Subcutaneous abdominal adipose tissue (tissue), 5 donors: Measurements from ENCODE around the gene SPESP1.

ENCODE experiments used
- H3K27ac ChIP-seq: one replicate; pipeline ENCODE4 v1.7.0; 2013; ENCODE audit warnings: low read depth, mild to moderate bottlenecking, inconsistent platforms, low read length, moderate library complexity
- H3K27me3 ChIP-seq, 5 donors: one replicate each; pipeline ENCODE4 v1.7.0; 2013; ENCODE audit warnings: low read length in 5 of 5, inconsistent platforms in 1 of 5; ENCODE audit not compliant: control insufficient read depth in 5 of 5, insufficient read depth in 4 of 5
- H3K36me3 ChIP-seq, 5 donors: one replicate each; pipeline ENCODE4 v1.7.0; 2013; ENCODE audit warnings: low read length in 5 of 5; ENCODE audit not compliant: control insufficient read depth in 5 of 5, insufficient read depth in 5 of 5
- H3K4me1 ChIP-seq, 5 donors: one replicate each; pipeline ENCODE4 v1.7.0; 2013; ENCODE audit warnings: low read length in 5 of 5, mild to moderate bottlenecking in 3 of 5, moderate library complexity in 1 of 5; ENCODE audit not compliant: control insufficient read depth in 5 of 5, insufficient read depth in 5 of 5
- H3K4me3 ChIP-seq, 5 donors: one replicate each; pipeline ENCODE4 v1.7.0; 2013; ENCODE audit warnings: low read length in 5 of 5, low read depth in 1 of 5
- H3K9ac ChIP-seq, 5 donors: one replicate each; pipeline ENCODE4 v1.7.0; 2013; ENCODE audit warnings: low read length in 5 of 5, mild to moderate bottlenecking in 4 of 5, moderate library complexity in 3 of 5
- H3K9me3 ChIP-seq, 5 donors: one replicate each; pipeline ENCODE4 v1.7.0; 2013; ENCODE audit warnings: low read length in 5 of 5; ENCODE audit not compliant: control insufficient read depth in 5 of 5
- donor health status: healthy.
- donor health status: healthy.
- donor health status: healthy.
- donor health status: healthy.
- donor health status: healthy.

The SPESP1 gene

DNA sequence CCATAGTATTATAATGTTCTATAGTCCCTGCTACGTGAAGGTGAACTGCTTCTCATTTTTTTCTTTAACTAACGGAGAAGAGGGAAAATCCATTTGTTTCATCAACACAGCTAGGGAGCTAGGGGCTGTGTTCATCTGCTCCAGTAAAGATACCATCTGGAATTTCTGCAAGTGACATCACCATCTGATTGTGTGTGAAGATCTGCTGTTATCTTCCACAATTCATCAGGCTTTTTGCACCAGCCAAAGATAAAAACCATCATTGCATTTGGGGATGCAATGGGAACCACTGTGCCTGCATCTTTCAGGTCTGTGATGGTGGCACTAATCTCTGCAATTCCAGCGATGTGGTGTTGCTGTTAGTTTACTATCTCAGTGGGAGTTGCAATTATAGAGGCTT, 48.7 kb downstream of the SPESP1 start:
- Histone ChIP-seq H3K4me3 (no peak overlapping the region), H3K9ac (no peak overlapping the region), H3K27ac (no peak overlapping the region), H3K36me3 (no peaks in the 10 kb centered on the region), H3K9me3 (peaks cover 0 to 4% (median 0%) of the 10 kb centered on the region in 5 donors), H3K4me1 (no peaks in the 10 kb centered on the region), H3K27me3 (no peaks in the 10 kb centered on the region)

DNA sequence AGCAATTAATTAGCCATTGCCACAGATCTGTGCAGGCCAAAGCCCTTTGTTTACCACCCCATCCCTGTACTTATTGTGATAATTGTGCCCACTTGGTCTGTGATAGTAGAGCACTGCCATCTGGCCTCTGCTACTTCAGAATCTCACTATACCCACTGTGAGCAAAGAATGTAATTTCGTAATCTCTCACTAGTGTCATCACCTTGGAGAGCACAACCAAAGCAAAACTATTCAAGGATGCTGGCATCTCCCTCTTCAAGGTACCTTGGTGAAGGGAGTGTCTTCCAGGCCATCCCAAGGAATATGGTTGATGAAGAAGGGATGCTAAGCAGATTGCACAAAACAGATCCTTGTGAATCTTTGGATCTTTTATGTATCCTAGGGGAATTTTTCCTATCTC, 49.5 kb downstream of the SPESP1 start:
- no peak overlapping the region for H3K9ac ChIP-seq
- peaks cover 0 to 4% (median 0%) of the 10 kb centered on the region in 5 donors for H3K9me3 ChIP-seq

DNA sequence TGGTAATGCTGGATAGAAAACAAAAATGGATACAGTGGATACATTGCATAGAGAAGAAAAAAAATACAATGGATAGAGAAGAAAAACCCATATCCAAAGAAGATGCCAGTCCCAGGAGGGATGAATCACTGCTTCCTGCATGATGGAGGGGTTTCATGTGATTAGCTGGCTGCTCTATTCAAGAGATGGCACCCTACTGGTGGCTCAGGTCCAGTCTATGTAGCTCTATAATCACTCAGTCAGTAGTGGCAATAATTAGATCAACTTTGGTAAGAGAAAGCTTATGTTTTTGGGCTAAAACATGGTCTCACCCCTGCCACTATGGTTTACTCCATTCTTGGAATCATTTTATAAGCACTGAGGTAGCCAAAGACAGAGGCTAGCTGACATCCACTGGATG, 50.5 kb downstream of the SPESP1 start:
- no peaks in the 10 kb centered on the region for H3K27me3 ChIP-seq
- H3K27ac ChIP-seq: no peak overlapping the region
- H3K36me3 ChIP-seq: no peaks in the 10 kb centered on the region
- no peak overlapping the region for H3K4me3 ChIP-seq
- no peak overlapping the region for H3K9ac ChIP-seq
- H3K9me3 ChIP-seq: peaks cover 0 to 4% (median 0%) of the 10 kb centered on the region in 5 donors
- H3K4me1 ChIP-seq: no peaks in the 10 kb centered on the region

More for the DNA sequence above, 49.5 kb downstream of the SPESP1 start:
- Histone ChIP-seq H3K4me3 (no peak overlapping the region), H3K27ac (no peak overlapping the region), H3K27me3 (no peaks in the 10 kb centered on the region), H3K36me3 (no peaks in the 10 kb centered on the region), H3K4me1 (no peaks in the 10 kb centered on the region)

DNA sequence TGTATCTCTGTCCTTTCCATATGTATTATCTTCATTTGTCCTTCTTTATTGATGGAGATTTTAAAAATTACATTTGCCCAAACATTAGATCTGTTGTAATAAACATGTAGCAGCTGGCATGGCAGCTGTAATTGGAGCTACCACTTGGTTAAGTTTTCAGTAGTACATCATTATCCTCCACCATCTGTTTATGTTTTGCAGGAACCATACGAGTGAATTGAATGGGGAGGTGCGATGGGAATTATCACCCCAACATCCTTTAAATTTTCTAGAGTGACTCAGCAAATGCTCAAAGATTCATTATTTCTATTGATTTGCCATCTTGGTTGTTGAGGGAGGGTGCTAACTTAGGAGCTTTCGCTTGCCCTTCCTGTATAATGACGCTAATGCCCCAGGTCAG, 51.6 kb downstream of the SPESP1 start:
- H3K27me3 ChIP-seq: no peaks in the 10 kb centered on the region
- H3K27ac ChIP-seq: no peak overlapping the region
- H3K4me1 ChIP-seq: no peaks in the 10 kb centered on the region
- H3K9ac ChIP-seq: no peak overlapping the region
- H3K4me3 ChIP-seq: no peak overlapping the region
- no peaks in the 10 kb centered on the region for H3K9me3 ChIP-seq
- no peaks in the 10 kb centered on the region for H3K36me3 ChIP-seq

DNA sequence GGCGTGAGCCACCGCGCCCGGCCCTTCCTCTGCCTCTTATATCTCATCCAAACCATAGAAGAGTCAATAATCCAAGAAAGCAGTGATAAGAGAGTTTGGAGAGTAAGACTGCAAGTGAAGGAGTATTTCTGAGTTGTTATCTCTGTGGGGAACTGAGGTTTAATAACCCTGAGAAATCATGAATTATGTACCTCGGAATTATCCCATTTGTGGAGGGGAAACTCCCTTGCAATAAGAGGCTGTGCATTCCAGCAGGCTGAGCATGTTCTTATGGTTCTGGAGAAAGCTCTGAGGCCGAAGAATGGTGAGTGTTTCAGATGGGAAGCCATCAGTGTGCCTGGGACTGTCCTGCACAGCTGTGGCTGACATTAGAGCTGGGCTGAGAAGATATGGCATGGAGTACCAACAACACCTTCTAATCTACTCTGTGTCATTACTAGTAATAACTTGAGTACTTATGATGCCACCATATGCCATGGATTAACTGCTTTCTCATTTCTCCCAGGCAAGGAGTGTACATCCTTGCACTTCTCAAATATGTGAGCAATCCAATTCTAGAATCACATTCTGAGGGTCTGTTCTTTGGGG, 52.7 kb downstream of the SPESP1 start:
- no peaks in the 10 kb centered on the region for H3K4me1 ChIP-seq
- H3K27ac ChIP-seq: no peak overlapping the region
- H3K27me3 ChIP-seq: no peaks in the 10 kb centered on the region
- H3K36me3 ChIP-seq: no peaks in the 10 kb centered on the region
- H3K9me3 ChIP-seq: no peaks in the 10 kb centered on the region
- no peak overlapping the region for H3K9ac ChIP-seq
- no peak overlapping the region for H3K4me3 ChIP-seq

DNA sequence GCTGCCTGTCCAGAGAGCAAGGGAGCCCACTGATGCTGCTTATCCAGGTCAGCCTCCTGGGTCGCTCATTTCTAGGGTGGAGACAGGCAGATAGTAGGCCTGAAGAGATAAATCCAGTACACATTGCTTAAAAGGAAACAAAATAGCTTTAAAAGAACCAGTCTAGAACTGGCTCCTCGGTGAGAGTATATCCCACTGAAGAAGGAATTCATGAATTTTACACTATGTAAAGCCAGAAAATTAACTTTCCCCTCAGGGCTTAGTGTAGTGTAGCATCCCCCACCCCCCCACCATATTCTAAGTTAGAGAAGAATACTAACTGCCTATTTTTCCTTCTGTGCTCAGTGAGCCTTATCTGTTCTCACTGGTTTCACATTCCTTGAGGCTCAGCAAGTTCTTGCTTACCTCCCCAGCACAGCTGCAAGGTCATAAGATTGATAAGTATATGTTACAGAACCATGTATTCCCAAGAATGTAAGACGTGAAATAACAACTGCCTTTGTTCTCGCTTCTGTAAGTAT, 53.7 kb downstream of the SPESP1 start:
- Histone ChIP-seq H3K4me3 (no peak overlapping the region), H3K9ac (no peak overlapping the region), H3K27ac (no peak overlapping the region), H3K4me1 (no peaks in the 10 kb centered on the region), H3K36me3 (no peaks in the 10 kb centered on the region), H3K9me3 (no peaks in the 10 kb centered on the region), H3K27me3 (no peaks in the 10 kb centered on the region)

DNA sequence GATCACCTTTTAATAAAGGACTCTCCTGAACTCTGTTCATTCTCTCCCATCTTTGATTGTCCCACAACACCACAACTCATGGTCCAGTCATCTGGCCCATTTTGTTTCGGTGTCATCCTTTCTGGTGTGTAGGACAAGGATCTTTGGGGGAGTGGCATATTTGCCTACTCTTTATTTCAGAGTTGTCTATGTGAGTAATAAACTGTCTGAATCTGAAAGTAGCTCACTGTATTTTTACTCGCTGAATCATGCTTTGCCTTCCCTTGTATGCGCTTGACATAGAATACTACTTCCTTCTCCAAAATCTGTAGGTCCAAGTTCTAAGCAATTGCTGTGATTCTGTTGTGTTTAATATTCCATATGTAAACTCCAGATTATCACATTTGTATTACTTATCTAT, 54.3 kb downstream of the SPESP1 start:
- H3K36me3 ChIP-seq: no peaks in the 10 kb centered on the region
- no peak overlapping the region for H3K9ac ChIP-seq
- H3K27me3 ChIP-seq: no peaks in the 10 kb centered on the region
- H3K4me3 ChIP-seq: no peak overlapping the region
- H3K4me1 ChIP-seq: no peaks in the 10 kb centered on the region
- no peak overlapping the region for H3K27ac ChIP-seq
- no peaks in the 10 kb centered on the region for H3K9me3 ChIP-seq

DNA sequence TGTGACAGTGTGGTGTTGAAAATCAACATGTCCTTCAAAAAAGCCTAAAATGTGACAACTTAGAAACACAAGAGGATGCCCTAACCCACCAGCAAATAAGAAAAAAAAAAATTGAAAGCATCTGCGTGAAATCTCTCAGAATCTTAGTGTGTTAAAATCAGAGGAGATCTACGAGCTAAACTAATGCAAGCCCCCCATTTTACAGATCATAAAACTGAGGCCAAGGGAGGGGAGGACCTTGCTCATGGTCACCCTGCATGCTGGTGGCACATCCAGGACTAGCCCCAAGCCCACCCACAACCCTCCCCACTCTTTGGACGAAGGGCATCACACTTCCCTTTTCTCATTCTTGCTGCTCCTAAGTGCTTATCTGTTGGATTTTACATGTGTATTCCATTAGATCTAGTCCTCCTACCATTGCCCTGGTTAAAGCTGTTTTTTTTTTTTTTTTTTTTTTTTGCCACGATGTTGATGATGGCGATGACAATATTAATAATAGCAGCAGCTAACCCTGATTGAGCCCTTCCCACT, 55.1 kb downstream of the SPESP1 start:
- H3K36me3 ChIP-seq: no peaks in the 10 kb centered on the region
- no peaks in the 10 kb centered on the region for H3K27me3 ChIP-seq
- no peak overlapping the region for H3K9ac ChIP-seq
- H3K9me3 ChIP-seq: no peaks in the 10 kb centered on the region
- no peak overlapping the region for H3K4me3 ChIP-seq
- H3K27ac ChIP-seq: no peak overlapping the region
- no peaks in the 10 kb centered on the region for H3K4me1 ChIP-seq

DNA sequence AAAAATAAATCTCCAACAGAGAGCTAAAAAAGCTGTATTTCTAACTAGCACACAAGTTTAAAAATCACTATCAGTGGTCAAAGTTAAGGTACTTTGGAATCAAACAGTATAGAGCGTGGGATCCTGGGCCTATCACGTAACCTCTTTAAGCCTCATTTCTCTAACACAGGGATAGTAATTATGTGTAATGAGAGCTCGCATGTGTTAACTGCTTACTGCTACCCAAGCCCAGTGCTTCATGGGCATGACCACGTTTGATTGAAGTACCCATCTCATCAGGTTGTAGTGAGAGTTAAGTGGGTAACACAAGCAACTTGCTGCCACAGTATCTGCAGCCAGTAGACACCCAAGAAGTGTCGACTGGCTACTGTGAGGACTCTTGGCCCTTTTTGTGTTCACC, 56.0 kb downstream of the SPESP1 start:
- H3K4me1 ChIP-seq: no peaks in the 10 kb centered on the region
- H3K9me3 ChIP-seq: no peaks in the 10 kb centered on the region
- no peak overlapping the region for H3K27ac ChIP-seq
- H3K4me3 ChIP-seq: no peak overlapping the region
- no peak overlapping the region for H3K9ac ChIP-seq
- H3K27me3 ChIP-seq: no peaks in the 10 kb centered on the region
- H3K36me3 ChIP-seq: no peaks in the 10 kb centered on the region

DNA sequence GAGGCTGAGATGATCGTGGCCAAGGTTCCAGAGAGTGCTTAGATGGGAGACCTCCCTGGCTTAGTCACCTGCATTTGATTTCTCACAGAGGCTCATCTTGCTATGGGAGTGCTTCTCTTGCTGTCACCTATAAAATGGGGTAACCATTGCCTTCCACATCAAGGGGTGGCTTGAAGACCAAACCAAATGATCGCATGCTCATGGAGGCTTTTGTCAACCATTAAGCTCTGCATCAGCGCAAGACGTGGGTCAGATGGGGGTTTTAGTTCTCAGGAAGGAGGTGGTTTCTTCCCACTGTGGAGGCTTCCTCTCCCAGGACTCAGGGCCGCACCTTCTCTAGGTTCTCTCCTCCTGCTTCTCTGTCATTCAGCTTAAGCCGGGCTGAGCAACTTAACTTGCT, 56.8 kb downstream of the SPESP1 start:
- no peaks in the 10 kb centered on the region for H3K4me1 ChIP-seq
- H3K27me3 ChIP-seq: no peaks in the 10 kb centered on the region
- no peaks in the 10 kb centered on the region for H3K36me3 ChIP-seq

More for the DNA sequence above, 56.8 kb downstream of the SPESP1 start:
- H3K9ac ChIP-seq: no peak overlapping the region
- H3K9me3 ChIP-seq: no peaks in the 10 kb centered on the region
- no peak overlapping the region for H3K4me3 ChIP-seq
- no peak overlapping the region for H3K27ac ChIP-seq
